ENCODE measurements around the gene EMCN.

DNA sequence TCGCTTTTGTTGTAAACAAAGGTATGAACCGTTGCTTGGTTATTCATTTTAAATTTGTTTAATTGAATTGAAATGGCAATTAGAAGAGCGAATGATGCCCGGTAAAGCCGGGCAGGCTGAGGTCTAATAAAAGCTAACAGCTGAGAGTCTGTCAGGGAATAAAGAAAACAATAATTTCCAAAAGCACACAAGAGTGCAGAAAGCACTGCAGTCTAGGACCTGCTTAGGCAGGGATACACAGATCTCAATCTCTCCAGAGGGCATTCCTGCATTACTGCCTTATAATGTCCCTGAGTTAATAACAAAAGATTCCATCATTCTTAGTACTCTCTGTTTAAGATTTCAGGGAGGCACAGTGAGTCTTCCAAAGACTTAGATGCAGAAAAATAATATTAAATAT, 27.6 kb upstream of the EMCN start:
- TF ChIP-seq, protein P1, sequence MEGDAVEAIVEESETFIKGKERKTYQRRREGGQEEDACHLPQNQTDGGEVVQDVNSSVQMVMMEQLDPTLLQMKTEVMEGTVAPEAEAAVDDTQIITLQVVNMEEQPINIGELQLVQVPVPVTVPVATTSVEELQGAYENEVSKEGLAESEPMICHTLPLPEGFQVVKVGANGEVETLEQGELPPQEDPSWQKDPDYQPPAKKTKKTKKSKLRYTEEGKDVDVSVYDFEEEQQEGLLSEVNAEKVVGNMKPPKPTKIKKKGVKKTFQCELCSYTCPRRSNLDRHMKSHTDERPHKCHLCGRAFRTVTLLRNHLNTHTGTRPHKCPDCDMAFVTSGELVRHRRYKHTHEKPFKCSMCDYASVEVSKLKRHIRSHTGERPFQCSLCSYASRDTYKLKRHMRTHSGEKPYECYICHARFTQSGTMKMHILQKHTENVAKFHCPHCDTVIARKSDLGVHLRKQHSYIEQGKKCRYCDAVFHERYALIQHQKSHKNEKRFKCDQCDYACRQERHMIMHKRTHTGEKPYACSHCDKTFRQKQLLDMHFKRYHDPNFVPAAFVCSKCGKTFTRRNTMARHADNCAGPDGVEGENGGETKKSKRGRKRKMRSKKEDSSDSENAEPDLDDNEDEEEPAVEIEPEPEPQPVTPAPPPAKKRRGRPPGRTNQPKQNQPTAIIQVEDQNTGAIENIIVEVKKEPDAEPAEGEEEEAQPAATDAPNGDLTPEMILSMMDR (conservative IDR thresholded peaks at IDR 0.05 in 1 of 2, IDR thresholded peaks at IDR 0.05 in 1 of 2; ENCODE audit: low read depth in 1 of 2, low read length in 2 of 2): no peak
- TF ChIP-seq EZH2 (IDR thresholded peaks at IDR 0.05; ENCODE audit: low read length, missing control alignments): no peak
